ENCODE results near the gene CES5A.

GRCh38 chr16:55912022-55912421 is 36.8 kb upstream of the CES5A start:
- TF ChIP-seq CTCF (IDR thresholded peaks at IDR 0.05; ENCODE audit: insufficient read depth, low read length, poor library complexity, severe bottlenecking) = no peak
- no peak for TF ChIP-seq EZH2phosphoT487 (conservative IDR thresholded peaks at IDR 0.05; ENCODE audit: low read length)
